Measurements from ENCODE around the gene GATA5.

GATA5 gene

DNA sequence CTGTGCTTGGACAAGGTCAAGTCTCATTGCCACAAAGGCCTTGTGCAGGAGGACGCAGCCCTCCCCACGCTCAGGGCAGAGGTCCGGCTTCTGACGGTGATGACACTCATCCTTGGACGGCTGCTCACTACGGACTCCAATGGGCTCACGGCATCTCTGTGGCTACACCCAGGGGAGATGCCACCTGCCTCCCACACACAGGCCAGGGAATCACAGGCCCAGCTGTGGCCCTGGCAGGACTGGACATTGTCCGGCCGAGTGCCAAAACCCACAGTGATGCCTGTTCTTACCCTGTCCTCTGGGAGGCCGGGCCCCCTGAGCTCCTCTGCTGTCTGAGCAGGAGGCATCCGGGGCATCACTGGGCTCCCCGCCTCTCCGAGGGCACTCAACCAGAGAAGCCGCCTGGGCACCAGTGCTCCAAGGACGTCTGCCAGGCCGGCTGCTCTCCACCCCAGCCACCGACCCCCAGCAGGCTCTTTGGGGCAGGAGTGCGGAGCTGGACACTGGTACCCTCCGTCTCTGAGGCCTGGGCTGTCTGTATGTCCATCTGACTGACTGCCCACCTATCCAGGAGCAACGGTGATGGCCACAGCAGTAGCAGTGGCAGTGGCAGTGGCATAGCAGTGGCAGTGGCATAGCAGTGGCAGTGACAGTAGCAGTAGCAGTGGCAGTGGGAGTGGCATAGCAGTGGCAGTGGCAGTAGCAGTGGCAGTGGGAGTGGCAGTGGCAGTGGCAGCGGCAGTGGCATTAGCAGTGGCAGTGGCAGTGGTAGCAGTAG lies 50.3 kb downstream of the GATA5 start:
- Histone ChIP-seq H3K9ac (ENCODE audit: low read length) (no peak overlapping the region), H3K9me3 (ENCODE audit: insufficient read depth, low read length) (no peaks in the 10 kb centered on the region), H3K79me2 (ENCODE audit: insufficient read depth, low read length) (no peaks in the 10 kb centered on the region), H3K27me3 (ENCODE audit: low read length) (no peaks in the 10 kb centered on the region), H4K20me1 (ENCODE audit: low read depth, low read length) (no peaks in the 10 kb centered on the region), H3F3A (ENCODE audit: insufficient read depth) (no peaks in the 10 kb centered on the region), H3K4me3 (ENCODE audit: insufficient read depth, low read length, poor library complexity, severe bottlenecking) (no peak overlapping the region), H3K9me2 (replicated peaks; ENCODE audit: insufficient read depth, low read length) (no peaks in the 10 kb centered on the region), H3K4me2 (ENCODE audit: low read depth, low read length, poor library complexity, severe bottlenecking) (no peak overlapping the region), H3K36me3 (ENCODE audit: low read length) (no peaks in the 10 kb centered on the region), H2AFZ (ENCODE audit: low read depth, low read length, severe bottlenecking) (no peak overlapping the region), H3K27ac (ENCODE audit: low read depth, low read length) (no peak overlapping the region)
- TF ChIP-seq EZH2phosphoT487 (conservative IDR thresholded peaks at IDR 0.05; ENCODE audit: low read length) (no peak), CTCF (IDR thresholded peaks at IDR 0.05; ENCODE audit: insufficient read depth, low read length, poor library complexity, severe bottlenecking) (no peak)

DNA sequence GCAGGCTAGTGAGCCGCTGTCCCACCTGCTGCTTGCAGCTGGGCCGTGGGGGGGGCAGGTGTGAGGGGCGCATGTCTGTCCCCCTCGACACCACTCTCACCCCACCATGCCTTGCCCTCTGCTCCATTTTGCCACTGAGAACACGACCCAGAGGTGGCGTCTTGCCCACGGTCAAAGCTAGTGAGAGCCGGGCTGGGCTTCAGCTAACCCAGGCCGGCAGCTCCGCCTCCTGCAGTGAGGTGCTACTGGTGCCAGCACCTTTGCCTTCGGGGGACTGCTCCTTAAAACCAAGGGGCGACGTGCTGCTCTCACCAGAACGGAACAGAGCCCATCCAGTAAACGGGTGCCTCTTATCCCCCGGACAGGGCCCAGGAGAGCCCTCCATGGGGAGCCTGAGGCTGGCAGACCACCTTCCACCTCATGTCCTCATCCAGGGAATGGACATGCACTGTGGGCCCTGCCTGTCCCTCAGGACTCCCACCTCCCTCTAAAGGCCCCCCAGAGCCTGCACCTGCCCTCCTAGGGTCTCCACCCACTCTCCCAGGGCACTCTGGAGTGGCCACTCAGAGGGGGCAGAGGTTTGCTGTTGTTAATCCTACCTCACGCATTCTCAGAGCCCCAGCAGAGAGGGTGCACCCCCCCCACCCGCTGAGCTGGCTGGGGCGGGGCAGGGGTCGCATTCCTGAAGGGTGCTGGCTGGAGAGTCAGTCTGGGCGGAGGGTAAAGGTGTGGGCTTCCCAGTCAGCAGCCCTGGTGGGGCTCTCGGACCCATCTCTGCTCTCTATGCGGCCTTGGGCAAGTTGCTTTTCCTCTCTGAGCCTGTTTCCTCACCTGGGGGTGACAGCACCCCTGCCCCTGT lies 51.3 kb downstream of the GATA5 start:
- no peaks in the 10 kb centered on the region for H3K36me3 ChIP-seq (ENCODE audit: low read length)
- no peak overlapping the region for H3K4me3 ChIP-seq (ENCODE audit: insufficient read depth, low read length, poor library complexity, severe bottlenecking)
- H3K27ac ChIP-seq (ENCODE audit: low read depth, low read length): no peak overlapping the region
- H4K20me1 ChIP-seq (ENCODE audit: low read depth, low read length): no peaks in the 10 kb centered on the region
- H2AFZ ChIP-seq (ENCODE audit: low read depth, low read length, severe bottlenecking): no peak overlapping the region
- no peak for TF ChIP-seq CTCF (IDR thresholded peaks at IDR 0.05; ENCODE audit: insufficient read depth, low read length, poor library complexity, severe bottlenecking)
- no peak for TF ChIP-seq EZH2phosphoT487 (conservative IDR thresholded peaks at IDR 0.05; ENCODE audit: low read length)
- H3K4me2 ChIP-seq (ENCODE audit: low read depth, low read length, poor library complexity, severe bottlenecking): no peak overlapping the region
- no peaks in the 10 kb centered on the region for H3K27me3 ChIP-seq (ENCODE audit: low read length)
- H3K9me3 ChIP-seq (ENCODE audit: insufficient read depth, low read length): no peaks in the 10 kb centered on the region
- H3F3A ChIP-seq (ENCODE audit: insufficient read depth): no peaks in the 10 kb centered on the region
- H3K9me2 ChIP-seq (replicated peaks; ENCODE audit: insufficient read depth, low read length): no peaks in the 10 kb centered on the region
- no peaks in the 10 kb centered on the region for H3K79me2 ChIP-seq (ENCODE audit: insufficient read depth, low read length)
- H3K9ac ChIP-seq (ENCODE audit: low read length): no peak overlapping the region

- TF ChIP-seq EZH2phosphoT487 (conservative IDR thresholded peaks at IDR 0.05; ENCODE audit: low read length) (no peak), CTCF (IDR thresholded peaks at IDR 0.05; ENCODE audit: insufficient read depth, low read length, poor library complexity, severe bottlenecking) (no peak)
- H3F3A ChIP-seq (ENCODE audit: insufficient read depth): no peaks in the 10 kb centered on the region
- no peaks in the 10 kb centered on the region for H3K79me2 ChIP-seq (ENCODE audit: insufficient read depth, low read length)
- H2AFZ ChIP-seq (ENCODE audit: low read depth, low read length, severe bottlenecking): no peak overlapping the region
- no peaks in the 10 kb centered on the region for H3K27me3 ChIP-seq (ENCODE audit: low read length)
- H3K9ac ChIP-seq (ENCODE audit: low read length): no peak overlapping the region
- no peaks in the 10 kb centered on the region for H3K9me3 ChIP-seq (ENCODE audit: insufficient read depth, low read length)
- H3K36me3 ChIP-seq (ENCODE audit: low read length): no peaks in the 10 kb centered on the region
- no peaks in the 10 kb centered on the region for H3K9me2 ChIP-seq (replicated peaks; ENCODE audit: insufficient read depth, low read length)
- no peak overlapping the region for H3K4me3 ChIP-seq (ENCODE audit: insufficient read depth, low read length, poor library complexity, severe bottlenecking)
- no peaks in the 10 kb centered on the region for H4K20me1 ChIP-seq (ENCODE audit: low read depth, low read length)
- H3K27ac ChIP-seq (ENCODE audit: low read depth, low read length): no peak overlapping the region
- no peak overlapping the region for H3K4me2 ChIP-seq (ENCODE audit: low read depth, low read length, poor library complexity, severe bottlenecking)
These were observed 52.5 kb downstream of the GATA5 start for GRCh38 chr20:62423326-62423706.

Data from SU-DHL-6 (cell line).